ENCODE measurements around the gene LTC4S.

Gene LTC4S

DNA sequence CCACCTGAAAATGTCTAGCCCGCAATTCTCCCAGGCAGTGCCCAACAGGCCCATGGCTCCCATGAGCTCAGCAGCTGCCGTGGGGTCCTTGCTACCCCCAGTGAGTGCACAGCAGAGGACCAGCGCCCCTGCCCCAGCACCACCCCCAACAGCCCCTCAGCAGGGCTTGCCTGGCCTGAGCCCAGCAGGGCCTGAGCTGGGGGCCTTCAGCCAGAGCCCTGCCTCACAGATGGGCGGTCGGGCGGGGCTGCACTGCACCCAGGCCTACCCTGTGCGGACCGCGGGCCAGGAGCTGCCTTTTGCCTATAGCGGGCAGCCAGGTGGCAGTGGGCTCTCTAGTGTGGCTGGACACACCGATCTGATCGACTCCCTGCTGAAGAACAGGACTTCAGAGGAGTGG, 19.3 kb upstream of the LTC4S start:
- ATAC-seq: no peak
- TF ChIP-seq ZNF8 (CRISPR knock-in tag; IDR thresholded peaks at IDR 0.05) (no peak), OSR1 (CRISPR knock-in tag; IDR thresholded peaks at IDR 0.05) (no peak), TOX (CRISPR knock-in tag; IDR thresholded peaks at IDR 0.05; ENCODE audit: borderline replicate concordance) (no peak), PATZ1 (CRISPR knock-in tag; IDR thresholded peaks at IDR 0.05; ENCODE audit: borderline replicate concordance) (no peak), GLIS3 (CRISPR knock-in tag; IDR thresholded peaks at IDR 0.05) (no peak)

DNA sequence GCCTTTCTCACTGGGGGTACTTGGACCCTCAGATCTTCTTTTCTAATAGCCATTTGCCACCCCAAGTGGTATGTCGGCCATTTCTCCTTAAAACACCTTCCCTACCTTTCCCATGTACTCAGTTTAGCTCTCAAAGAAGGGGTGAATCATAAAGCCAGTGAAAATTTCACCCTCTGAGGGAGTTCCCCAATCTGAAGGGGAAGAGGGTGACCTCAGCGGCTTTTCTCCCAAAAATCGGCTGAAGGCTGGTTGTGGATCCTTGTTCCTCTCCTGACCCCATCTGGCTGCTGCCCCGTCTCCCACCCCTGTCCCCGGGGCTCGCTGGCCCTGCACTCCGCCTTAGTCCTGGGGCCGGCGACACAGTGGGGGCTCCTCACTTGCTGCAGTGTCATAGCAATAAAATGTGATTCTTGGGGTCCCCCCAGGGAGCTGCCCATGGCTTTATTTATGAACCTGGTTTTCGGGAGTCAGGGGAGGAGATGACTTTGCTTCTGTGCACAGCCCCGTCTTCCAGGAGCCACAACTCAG, 17.3 kb upstream of the LTC4S start:
- no peak for ATAC-seq
- TF ChIP-seq OSR1 (CRISPR knock-in tag; IDR thresholded peaks at IDR 0.05) (no peak), RARB (CRISPR knock-in tag; IDR thresholded peaks at IDR 0.05) (no peak), PATZ1 (CRISPR knock-in tag; IDR thresholded peaks at IDR 0.05; ENCODE audit: borderline replicate concordance) (no peak), ZNF8 (CRISPR knock-in tag; IDR thresholded peaks at IDR 0.05) (no peak), PPARA (CRISPR knock-in tag; IDR thresholded peaks at IDR 0.05; ENCODE audit: borderline replicate concordance) (no peak), ZNF565 (CRISPR knock-in tag; conservative IDR thresholded peaks at IDR 0.05; ENCODE audit: low read depth) (no peak), TOX (CRISPR knock-in tag; IDR thresholded peaks at IDR 0.05; ENCODE audit: borderline replicate concordance) (no peak), ESRRG (CRISPR knock-in tag; IDR thresholded peaks at IDR 0.05) (no peak), ZFP30 (CRISPR knock-in tag; IDR thresholded peaks at IDR 0.05) (no peak), ARNTL (CRISPR knock-in tag; IDR thresholded peaks at IDR 0.05; ENCODE audit: borderline replicate concordance, low read depth) (no peak), ZC3H10 (CRISPR knock-in tag; IDR thresholded peaks at IDR 0.05) (no peak), CSDC2 (CRISPR knock-in tag; IDR thresholded peaks at IDR 0.05) (no peak), BACH2 (CRISPR knock-in tag; IDR thresholded peaks at IDR 0.05; ENCODE audit: borderline replicate concordance) (no peak), TCF4 (CRISPR knock-in tag; IDR thresholded peaks at IDR 0.05; ENCODE audit: borderline replicate concordance) (no peak), SNAI2 (CRISPR knock-in tag; IDR thresholded peaks at IDR 0.05) (no peak)
- TF ChIP-seq, protein P1, sequence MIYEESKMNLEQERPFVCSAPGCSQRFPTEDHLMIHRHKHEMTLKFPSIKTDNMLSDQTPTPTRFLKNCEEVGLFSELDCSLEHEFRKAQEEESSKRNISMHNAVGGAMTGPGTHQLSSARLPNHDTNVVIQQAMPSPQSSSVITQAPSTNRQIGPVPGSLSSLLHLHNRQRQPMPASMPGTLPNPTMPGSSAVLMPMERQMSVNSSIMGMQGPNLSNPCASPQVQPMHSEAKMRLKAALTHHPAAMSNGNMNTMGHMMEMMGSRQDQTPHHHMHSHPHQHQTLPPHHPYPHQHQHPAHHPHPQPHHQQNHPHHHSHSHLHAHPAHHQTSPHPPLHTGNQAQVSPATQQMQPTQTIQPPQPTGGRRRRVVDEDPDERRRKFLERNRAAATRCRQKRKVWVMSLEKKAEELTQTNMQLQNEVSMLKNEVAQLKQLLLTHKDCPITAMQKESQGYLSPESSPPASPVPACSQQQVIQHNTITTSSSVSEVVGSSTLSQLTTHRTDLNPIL (CRISPR knock-in tag; IDR thresholded peaks at IDR 0.05; ENCODE audit: low read depth): no peak
- TF ChIP-seq, protein P2, sequence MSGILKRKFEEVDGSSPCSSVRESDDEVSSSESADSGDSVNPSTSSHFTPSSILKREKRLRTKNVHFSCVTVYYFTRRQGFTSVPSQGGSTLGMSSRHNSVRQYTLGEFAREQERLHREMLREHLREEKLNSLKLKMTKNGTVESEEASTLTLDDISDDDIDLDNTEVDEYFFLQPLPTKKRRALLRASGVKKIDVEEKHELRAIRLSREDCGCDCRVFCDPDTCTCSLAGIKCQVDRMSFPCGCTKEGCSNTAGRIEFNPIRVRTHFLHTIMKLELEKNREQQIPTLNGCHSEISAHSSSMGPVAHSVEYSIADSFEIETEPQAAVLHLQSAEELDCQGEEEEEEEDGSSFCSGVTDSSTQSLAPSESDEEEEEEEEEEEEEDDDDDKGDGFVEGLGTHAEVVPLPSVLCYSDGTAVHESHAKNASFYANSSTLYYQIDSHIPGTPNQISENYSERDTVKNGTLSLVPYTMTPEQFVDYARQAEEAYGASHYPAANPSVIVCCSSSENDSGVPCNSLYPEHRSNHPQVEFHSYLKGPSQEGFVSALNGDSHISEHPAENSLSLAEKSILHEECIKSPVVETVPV (CRISPR knock-in tag; IDR thresholded peaks at IDR 0.05): no peak

GRCh38 chr5:179777456-179777855, 16.3 kb upstream of the LTC4S start:
- ATAC-seq: no peak
- TF ChIP-seq PATZ1 (CRISPR knock-in tag; IDR thresholded peaks at IDR 0.05; ENCODE audit: borderline replicate concordance) (no peak), ZNF8 (CRISPR knock-in tag; IDR thresholded peaks at IDR 0.05) (no peak), ISL1 (CRISPR knock-in tag; IDR thresholded peaks at IDR 0.05) (no peak), ZFP3 (CRISPR knock-in tag; IDR thresholded peaks at IDR 0.05) (no peak)

DNA sequence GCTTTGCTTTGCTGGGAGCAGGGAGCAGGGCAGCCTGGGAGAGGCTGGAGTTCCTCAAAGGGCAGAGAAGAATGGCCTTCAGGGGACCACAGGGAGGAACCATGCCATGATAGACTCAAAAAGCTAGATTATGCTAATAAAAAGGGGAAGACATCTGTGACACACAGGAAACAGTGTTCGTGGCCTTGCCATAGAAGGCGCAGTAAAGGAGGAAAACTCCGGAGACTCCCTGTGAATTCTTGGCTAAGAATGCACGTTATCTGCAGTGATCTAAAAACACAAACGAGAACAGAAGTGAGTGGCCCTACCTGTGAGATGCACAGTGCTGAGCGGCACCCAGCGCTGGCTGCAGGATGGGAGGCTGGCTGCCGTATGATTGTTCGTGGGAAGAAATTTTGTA, 15.9 kb upstream of the LTC4S start:
- TF ChIP-seq ESRRG (CRISPR knock-in tag; IDR thresholded peaks at IDR 0.05) (no peak), TCF4 (CRISPR knock-in tag; IDR thresholded peaks at IDR 0.05; ENCODE audit: borderline replicate concordance) (no peak)
- no peak for ATAC-seq

All from SK-N-SH treated with all-trans-retinoic acid at 6 μM for 48 hours (cell line).